Measurements from ENCODE around the gene MSLN.

MSLN gene

GRCh38 chr16:719815-720446, 40.6 kb upstream of the MSLN start:
- no peak overlapping the region for H2AFZ ChIP-seq (ENCODE audit: low read depth, low read length)
- no peaks in the 10 kb centered on the region; the same call in 1 of the 2 replicates for H3K27me3 ChIP-seq (ENCODE audit: low read depth, low read length)
- TF ChIP-seq EZH2phosphoT487 (IDR thresholded peaks at IDR 0.05; ENCODE audit: low read depth), result no peak
- no peak for TF ChIP-seq CTCF (IDR thresholded peaks at IDR 0.05; ENCODE audit: low read depth, low read length)
- H3K79me2 ChIP-seq (ENCODE audit: low read length), result peaks cover 5% of the 10 kb centered on the region; the same call in 1 of the 2 replicates
- peaks cover 3% of the 10 kb centered on the region for H3K36me3 ChIP-seq (replicated peaks; ENCODE audit: low read depth, low read length)
- H3K4me1 ChIP-seq (ENCODE audit: low read length), result peaks cover 17% of the 10 kb centered on the region
- peaks cover 4% of the 10 kb centered on the region; the same call in 1 of the 2 replicates for H4K20me1 ChIP-seq (ENCODE audit: insufficient read depth, low read length)
- peak overlapping the region; percentile 76 for H3K27ac ChIP-seq (ENCODE audit: low read length)
- H3K4me3 ChIP-seq (ENCODE audit: low read length), result peak overlapping the region; percentile 92
- peak overlapping the region; percentile 98 for H3K4me2 ChIP-seq (ENCODE audit: low read length)
- peak overlapping the region; percentile 95 for H3K9ac ChIP-seq (ENCODE audit: low read length)
- H3K9me3 ChIP-seq (ENCODE audit: insufficient read depth, low read length), result no peaks in the 10 kb centered on the region

GRCh38 chr16:720447-720989, 40.0 kb upstream of the MSLN start:
- Histone ChIP-seq H3K36me3 (replicated peaks; ENCODE audit: low read depth, low read length) (peaks cover 3% of the 10 kb centered on the region), H3K27ac (ENCODE audit: low read length) (peak overlapping the region; percentile 76), H3K79me2 (ENCODE audit: low read length) (peaks cover 5% of the 10 kb centered on the region; the same call in 1 of the 2 replicates), H3K4me3 (ENCODE audit: low read length) (peak overlapping the region; percentile 92), H3K4me2 (ENCODE audit: low read length) (peak overlapping the region; percentile 98), H2AFZ (ENCODE audit: low read depth, low read length) (0 out of 2 replicates have a peak overlapping the region, but pooled peaks have one; percentile 29), H3K9me3 (ENCODE audit: insufficient read depth, low read length) (no peaks in the 10 kb centered on the region), H3K9ac (ENCODE audit: low read length) (peak overlapping the region; percentile 95), H4K20me1 (ENCODE audit: insufficient read depth, low read length) (peaks cover 4% of the 10 kb centered on the region; the same call in 1 of the 2 replicates), H3K27me3 (ENCODE audit: low read depth, low read length) (no peaks in the 10 kb centered on the region; the same call in 1 of the 2 replicates), H3K4me1 (ENCODE audit: low read length) (peaks cover 17% of the 10 kb centered on the region)
- TF ChIP-seq EZH2phosphoT487 (IDR thresholded peaks at IDR 0.05; ENCODE audit: low read depth), result no peak
- TF ChIP-seq CTCF (IDR thresholded peaks at IDR 0.05; ENCODE audit: low read depth, low read length), result peak; percentile 34

- peaks cover 19% of the 10 kb centered on the region for H3K4me1 ChIP-seq (ENCODE audit: low read length)
- H3K27ac ChIP-seq (ENCODE audit: low read length), result peak within 1 kb of the TSS; percentile 76
- H2AFZ ChIP-seq (ENCODE audit: low read depth, low read length), result 0 out of 2 replicates have a peak within 1 kb of the TSS, but pooled peaks have one; percentile 29
- peak within 1 kb of the TSS; percentile 92 for H3K4me3 ChIP-seq (ENCODE audit: low read length)
- peak within 1 kb of the TSS; percentile 98 for H3K4me2 ChIP-seq (ENCODE audit: low read length)
- H3K36me3 ChIP-seq (replicated peaks; ENCODE audit: low read depth, low read length), result peaks cover 3% of the 10 kb centered on the region
- H3K27me3 ChIP-seq (ENCODE audit: low read depth, low read length), result no peaks in the 10 kb centered on the region; the same call in 1 of the 2 replicates
- H4K20me1 ChIP-seq (ENCODE audit: insufficient read depth, low read length), result peaks cover 4% of the 10 kb centered on the region; the same call in 1 of the 2 replicates
- H3K9me3 ChIP-seq (ENCODE audit: insufficient read depth, low read length), result no peaks in the 10 kb centered on the region
- peak within 1 kb of the TSS; percentile 95 for H3K9ac ChIP-seq (ENCODE audit: low read length)
- peaks cover 5% of the 10 kb centered on the region; the same call in 1 of the 2 replicates for H3K79me2 ChIP-seq (ENCODE audit: low read length)
- TF ChIP-seq EZH2phosphoT487 (IDR thresholded peaks at IDR 0.05; ENCODE audit: low read depth) (no peak), CTCF (IDR thresholded peaks at IDR 0.05; ENCODE audit: low read depth, low read length) (no peak)
Observed at GRCh38 chr16:720990-721764, 39.4 kb upstream of the MSLN start, which contains the start of gene ANTKMT. Gene ANTKMT (plus strand): TSS chr16:721146. CDS start chr16:721275, 129 bp downstream.

All from OCI-LY3 (cell line).